Measurements from ENCODE around the gene CD163.

Gene CD163

GRCh38 chr12:7493006-7493405 lies 10.6 kb downstream of the CD163 start:
- no peak overlapping the region for H3K4me3 ChIP-seq (ENCODE audit: low read depth, low read length)
- POLR2A ChIA-PET = no interaction called here
- TF ChIP-seq CTCF (IDR thresholded peaks at IDR 0.05; ENCODE audit: insufficient read depth, low read length, missing control alignments) = no peak

GRCh38 chr12:7486512-7486911 lies 17.1 kb downstream of the CD163 start:
- DNase-seq (ENCODE audit: low read depth, low spot score) = no peak
- ChIA-PET CTCF (no interaction called here), POLR2A (no interaction called here)
- no peak for TF ChIP-seq CTCF (IDR thresholded peaks at IDR 0.05; ENCODE audit: insufficient read depth, low read length, missing control alignments)
- H3K4me3 ChIP-seq (ENCODE audit: low read depth, low read length) = no peak overlapping the region

More at GRCh38 chr12:7493006-7493405, 10.6 kb downstream of the CD163 start:
- CTCF ChIA-PET = interaction anchor here (1.1 to 1.4 kb wide), 2 partner anchors 14 to 33 kb away, joined by 4 to 6 read pairs; no protein-coding TSS in a partner anchor
- DNase-seq (ENCODE audit: low read depth, low spot score) = no peak

- no peak for TF ChIP-seq CTCF (IDR thresholded peaks at IDR 0.05; ENCODE audit: insufficient read depth, low read length, missing control alignments)
- ChIA-PET CTCF (no interaction called here), POLR2A (no interaction called here)
- H3K4me3 ChIP-seq (ENCODE audit: low read depth, low read length) = no peak overlapping the region
- DNase-seq (ENCODE audit: low read depth, low spot score) = no peak
These were observed 18.5 kb downstream of the CD163 start for GRCh38 chr12:7485095-7485494.

- DNase-seq (ENCODE audit: low read depth, low spot score) = no peak
- no peak overlapping the region for H3K4me3 ChIP-seq (ENCODE audit: low read depth, low read length)
- ChIA-PET POLR2A (no interaction called here), CTCF (no interaction called here)
- no peak for TF ChIP-seq CTCF (IDR thresholded peaks at IDR 0.05; ENCODE audit: insufficient read depth, low read length, missing control alignments)
These were observed 20.2 kb downstream of the CD163 start for GRCh38 chr12:7483343-7483742.

- H3K4me3 ChIP-seq (ENCODE audit: low read depth, low read length) = no peak overlapping the region
- POLR2A ChIA-PET = no interaction called here
- CTCF ChIA-PET = interaction anchor here (1.1 to 3.7 kb wide), 3 partner anchors 17 to 163 kb away, joined by 3 to 20 read pairs (median 3); no protein-coding TSS in a partner anchor
- no peak for DNase-seq (ENCODE audit: low read depth, low spot score)
- no peak for TF ChIP-seq CTCF (IDR thresholded peaks at IDR 0.05; ENCODE audit: insufficient read depth, low read length, missing control alignments)
These were observed 23.8 kb downstream of the CD163 start for GRCh38 chr12:7479771-7480170.

- CTCF ChIA-PET = interaction anchor here (1.2 kb wide), 1 partner anchor 252 kb away, joined by 3 read pairs; no protein-coding TSS in a partner anchor
- no peak for DNase-seq (ENCODE audit: low read depth, low spot score)
- no peak for TF ChIP-seq CTCF (IDR thresholded peaks at IDR 0.05; ENCODE audit: insufficient read depth, low read length, missing control alignments)
These were observed 31.5 kb downstream of the CD163 start for GRCh38 chr12:7472060-7472459.

More at GRCh38 chr12:7472060-7472459, 31.5 kb downstream of the CD163 start:
- POLR2A ChIA-PET = no interaction called here
- no peak overlapping the region for H3K4me3 ChIP-seq (ENCODE audit: low read depth, low read length)
